GM19397 (cell line): ENCODE measurements around the gene VCY.
"Not testable (repeated sequence)": the region's sequence is repeated elsewhere in the genome, so short reads cannot be mapped to it uniquely, and the experiment has no call there.

ENCODE experiments used
- ATAC-seq: cut with Tn5 transposase; IDR thresholded peaks from one replicate; pipeline ENCODE4 v1.9.1; 2021; ENCODE audit warnings: mild to moderate bottlenecking, moderate library complexity; ENCODE audit not compliant: unreplicated experiment

VCY gene

GRCh38 chrY:13986373-13986772 lies at the start of gene VCY:
VCY (minus strand) TSS chrY:13986473; CDS start chrY:13986440, 33 bp downstream.
- not testable (repeated sequence) for ATAC-seq

DNA sequence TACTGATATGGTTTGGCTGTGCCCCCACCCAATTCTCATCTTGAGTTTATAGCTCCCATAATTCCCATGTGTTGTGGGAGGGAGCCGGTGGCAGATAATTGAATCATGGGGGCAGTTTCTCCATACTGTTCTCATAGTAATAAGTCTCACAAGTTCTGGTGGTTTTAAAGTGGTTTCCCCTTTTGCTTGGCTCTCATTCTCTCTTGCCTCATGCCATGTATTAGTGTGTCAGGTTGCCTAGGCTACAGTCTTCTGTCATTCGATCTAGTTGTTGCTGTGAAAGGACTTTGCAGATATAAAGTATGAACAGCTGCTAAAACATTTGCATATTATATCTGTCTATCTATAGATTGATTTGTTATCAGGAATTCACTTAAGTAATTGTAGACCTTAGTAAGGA lies 44.1 kb upstream of the VCY start:
- not testable (repeated sequence) for ATAC-seq

GRCh38 chrY:14011916-14012315 lies 25.6 kb upstream of the VCY start:
- not testable (repeated sequence) for ATAC-seq

DNA sequence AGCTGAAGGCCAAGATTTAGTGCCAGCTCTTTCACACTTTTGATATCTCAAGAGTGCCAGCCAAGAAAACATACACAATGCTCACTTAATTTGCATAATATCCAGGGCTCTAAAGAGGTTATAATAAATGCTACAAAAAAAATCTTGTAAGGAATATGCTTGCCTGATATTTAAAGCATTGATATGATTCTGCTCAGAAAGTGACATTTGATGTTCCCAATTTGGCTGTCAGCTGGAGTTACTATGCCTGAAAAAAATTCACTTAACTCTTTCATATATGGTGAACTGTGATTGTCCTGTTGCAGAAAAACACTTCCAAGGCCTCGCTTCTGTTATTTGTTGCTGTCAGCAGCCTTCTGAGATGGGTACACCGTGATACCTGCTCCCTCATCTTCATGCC lies 43.9 kb downstream of the VCY start:
- ATAC-seq: not testable (repeated sequence)
